ENCODE results near the gene SHTN1.

DNA sequence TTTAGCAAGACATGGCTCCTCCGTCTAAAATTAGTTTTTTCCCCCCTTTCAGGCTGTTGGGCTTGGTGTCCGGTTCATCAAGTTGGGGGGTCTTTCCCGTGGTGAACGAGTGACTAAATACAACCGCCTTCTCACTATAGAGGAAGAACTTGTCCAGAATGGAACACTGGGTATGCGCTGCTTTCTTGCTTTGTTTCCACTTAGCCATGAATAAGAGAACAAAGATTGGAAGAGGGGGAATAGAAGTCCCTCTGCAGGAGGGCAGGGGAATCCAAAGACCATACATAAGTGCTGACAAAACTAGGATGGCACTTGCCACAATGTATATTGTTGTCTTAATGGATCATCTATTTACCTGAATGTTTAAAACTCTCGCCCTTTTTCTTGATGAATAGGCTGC, 125.2 kb downstream of the SHTN1 start:
- TF ChIP-seq, protein P1, sequence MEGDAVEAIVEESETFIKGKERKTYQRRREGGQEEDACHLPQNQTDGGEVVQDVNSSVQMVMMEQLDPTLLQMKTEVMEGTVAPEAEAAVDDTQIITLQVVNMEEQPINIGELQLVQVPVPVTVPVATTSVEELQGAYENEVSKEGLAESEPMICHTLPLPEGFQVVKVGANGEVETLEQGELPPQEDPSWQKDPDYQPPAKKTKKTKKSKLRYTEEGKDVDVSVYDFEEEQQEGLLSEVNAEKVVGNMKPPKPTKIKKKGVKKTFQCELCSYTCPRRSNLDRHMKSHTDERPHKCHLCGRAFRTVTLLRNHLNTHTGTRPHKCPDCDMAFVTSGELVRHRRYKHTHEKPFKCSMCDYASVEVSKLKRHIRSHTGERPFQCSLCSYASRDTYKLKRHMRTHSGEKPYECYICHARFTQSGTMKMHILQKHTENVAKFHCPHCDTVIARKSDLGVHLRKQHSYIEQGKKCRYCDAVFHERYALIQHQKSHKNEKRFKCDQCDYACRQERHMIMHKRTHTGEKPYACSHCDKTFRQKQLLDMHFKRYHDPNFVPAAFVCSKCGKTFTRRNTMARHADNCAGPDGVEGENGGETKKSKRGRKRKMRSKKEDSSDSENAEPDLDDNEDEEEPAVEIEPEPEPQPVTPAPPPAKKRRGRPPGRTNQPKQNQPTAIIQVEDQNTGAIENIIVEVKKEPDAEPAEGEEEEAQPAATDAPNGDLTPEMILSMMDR (IDR thresholded peaks at IDR 0.05): no peak
- no peak for TF ChIP-seq EZH2 (IDR thresholded peaks at IDR 0.05; ENCODE audit: borderline replicate concordance, insufficient read depth, low read depth, low read length, poor library complexity, severe bottlenecking)

Measured in B cell (primary cell).